Gastrocnemius medialis (tissue), 4 donors: ENCODE measurements around the gene SMG7.

Experiments
- CTCF ChIP-seq, 5 experiments: fragments of 450-650 bp in 3 of 5; fragments of 200-600 bp in 2 of 5; sonication (generic) in 2 of 5; IDR thresholded peaks in 4 of 5; conservative IDR thresholded peaks in 1 of 5; 1 replicate in 4 of 5; 2 replicates in 1 of 5; pipeline ENCODE4 v1.5.1; 2016 to 2019; ENCODE audit warnings: antibody characterized with exemption in 5 of 5, mild to moderate bottlenecking in 3 of 5, moderate library complexity in 3 of 5
- POLR2A ChIP-seq, 2 donors: fragments of 450-650 bp; IDR thresholded peaks; one replicate each; pipeline ENCODE4 v1.6.1; 2017; ENCODE audit warnings: antibody characterized with exemption in 2 of 2, mild to moderate bottlenecking in 2 of 2, moderate library complexity in 2 of 2

- TF ChIP-seq POLR2A (IDR thresholded peaks at IDR 0.05): no peak
- TF ChIP-seq CTCF (IDR thresholded peaks at IDR 0.05 in 4 of 5, conservative IDR thresholded peaks at IDR 0.05 in 1 of 5): no peak
Observed at GRCh38 chr1:183575606-183576005, 103.3 kb downstream of the SMG7 start.
